OCI-LY1 (cell line): ENCODE data around the gene ZFPM1.

Experiments
- H2AFZ ChIP-seq: fragments of 200-600 bp; sonication (generic), shearing (Covaris generic); 2 replicates; pipeline ENCODE4 v1.6.0; 2014; ENCODE audit warnings: antibody characterized with exemption, mild to moderate bottlenecking, low read length
- H3F3A ChIP-seq: fragments of 200-600 bp; sonication (generic), shearing (Covaris generic); 2 replicates; pipeline ENCODE4 v1.6.0; 2014; ENCODE audit warnings: mild to moderate bottlenecking, antibody characterized with exemption, low read length, moderate library complexity; ENCODE audit not compliant: insufficient read depth
- H3K27ac ChIP-seq: fragments of 200-600 bp; sonication (generic); 2 replicates; pipeline ENCODE4 v1.5.1; 2014; ENCODE audit warnings: low read length, mixed run types, mild to moderate bottlenecking, low read depth; ENCODE audit not compliant: poor library complexity, severe bottlenecking
- H3K27me3 ChIP-seq: fragments of 200-600 bp; sonication (generic); 2 replicates; pipeline ENCODE4 v1.6.0; 2014; ENCODE audit warnings: antibody characterized with exemption, mild to moderate bottlenecking, low read length, moderate library complexity; ENCODE audit not compliant: insufficient read depth
- H3K36me3 ChIP-seq: fragments of 200-600 bp; sonication (generic); 2 replicates; pipeline ENCODE4 v1.6.1; 2014; ENCODE audit warnings: mild to moderate bottlenecking, antibody characterized with exemption, low read length, moderate library complexity, mixed read lengths; ENCODE audit not compliant: insufficient read depth
- H3K4me1 ChIP-seq: fragments of 200-600 bp; sonication (generic); 2 replicates; pipeline ENCODE4 v1.5.1; 2014; ENCODE audit warnings: mild to moderate bottlenecking, low read length, moderate library complexity; ENCODE audit not compliant: insufficient read depth, severe bottlenecking
- H3K4me2 ChIP-seq: fragments of 200-600 bp; sonication (generic), shearing (Covaris generic); 2 replicates; pipeline ENCODE4 v1.6.1; 2014; ENCODE audit warnings: low read length
- H3K4me3 ChIP-seq: fragments of 200-600 bp; sonication (generic); 2 replicates; pipeline ENCODE4 v1.5.1; 2014; ENCODE audit warnings: low read length, low read depth, mild to moderate bottlenecking, mixed read lengths; ENCODE audit not compliant: poor library complexity, severe bottlenecking
- H3K79me2 ChIP-seq: fragments of 200-600 bp; shearing (Covaris generic); 2 replicates; pipeline ENCODE4 v1.6.1; 2016; ENCODE audit warnings: mixed run types, low read length, mixed read lengths; ENCODE audit not compliant: insufficient read depth
- H3K9ac ChIP-seq: fragments of 200-600 bp; sonication (generic), shearing (Covaris generic); 2 replicates; pipeline ENCODE4 v1.6.1; 2014; ENCODE audit warnings: mild to moderate bottlenecking, low read length, mixed read lengths
- H3K9me2 ChIP-seq: fragments of 200-600 bp; sonication (generic), shearing (Covaris generic); 2 replicates; pipeline ENCODE4 v1.6.1; 2014; ENCODE audit warnings: low read depth, mild to moderate bottlenecking, low read length, mixed read lengths
- H3K9me3 ChIP-seq: fragments of 200-600 bp; shearing (Covaris generic); 2 replicates; pipeline ENCODE4 v1.6.1; 2014; ENCODE audit warnings: low read length, mixed read lengths
- H4K20me1 ChIP-seq: fragments of 200-600 bp; sonication (generic), shearing (Covaris generic); 2 replicates; pipeline ENCODE4 v1.6.0; 2016; ENCODE audit warnings: mild to moderate bottlenecking, low read length; ENCODE audit not compliant: insufficient read depth
- EZH2 ChIP-seq: fragments of 200-600 bp; sonication (generic), shearing (Covaris generic); IDR thresholded peaks from 2 replicates; pipeline ENCODE4 v1.8.0; 2017; ENCODE audit warnings: borderline replicate concordance, mixed run types, mild to moderate bottlenecking, antibody characterized with exemption, low read length, moderate library complexity, mixed read lengths
- TF ChIP-seq, protein P1 (sequence below): fragments of 200-600 bp; sonication (generic), shearing (Covaris generic); IDR thresholded peaks from 2 replicates; pipeline ENCODE4 v1.5.1; 2017; ENCODE audit warnings: mild to moderate bottlenecking, antibody characterized with exemption, low read length, moderate library complexity, mixed read lengths

Gene ZFPM1

DNA sequence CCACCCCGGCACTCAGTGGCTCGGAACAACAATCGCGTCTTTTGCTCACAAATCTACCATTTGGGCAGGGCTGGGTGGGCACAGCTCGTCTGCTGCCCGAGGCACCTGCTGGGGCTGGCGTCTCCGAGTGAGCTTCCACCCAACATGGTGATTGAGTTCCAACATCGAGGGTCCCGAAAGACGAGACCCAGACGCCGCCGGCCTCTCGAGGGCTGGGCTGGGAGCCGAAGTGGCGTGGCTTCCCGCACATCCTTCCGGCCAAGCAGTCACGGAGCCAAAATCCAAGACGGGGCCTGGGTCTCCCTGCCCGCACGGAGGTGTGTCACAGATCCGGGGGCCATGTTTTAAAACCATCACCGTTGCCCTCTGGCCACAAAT is 7.5 kb upstream of the ZFPM1 start:
- Histone ChIP-seq H3K9me3 (no peaks in the 10 kb centered on the region), H3K4me1 (no peaks in the 10 kb centered on the region), H3K36me3 (no peaks in the 10 kb centered on the region), H3K79me2 (no peaks in the 10 kb centered on the region), H3F3A (no peaks in the 10 kb centered on the region), H3K9me2 (no peaks in the 10 kb centered on the region), H3K4me3 (no peak overlapping the region), H3K27me3 (no peaks in the 10 kb centered on the region; the same call in 1 of the 2 replicates), H4K20me1 (no peaks in the 10 kb centered on the region), H3K9ac (no peak overlapping the region), H3K4me2 (no peak overlapping the region), H3K27ac (no peak overlapping the region), H2AFZ (no peak overlapping the region)
- no peak for TF ChIP-seq EZH2
- TF ChIP-seq, protein P1, sequence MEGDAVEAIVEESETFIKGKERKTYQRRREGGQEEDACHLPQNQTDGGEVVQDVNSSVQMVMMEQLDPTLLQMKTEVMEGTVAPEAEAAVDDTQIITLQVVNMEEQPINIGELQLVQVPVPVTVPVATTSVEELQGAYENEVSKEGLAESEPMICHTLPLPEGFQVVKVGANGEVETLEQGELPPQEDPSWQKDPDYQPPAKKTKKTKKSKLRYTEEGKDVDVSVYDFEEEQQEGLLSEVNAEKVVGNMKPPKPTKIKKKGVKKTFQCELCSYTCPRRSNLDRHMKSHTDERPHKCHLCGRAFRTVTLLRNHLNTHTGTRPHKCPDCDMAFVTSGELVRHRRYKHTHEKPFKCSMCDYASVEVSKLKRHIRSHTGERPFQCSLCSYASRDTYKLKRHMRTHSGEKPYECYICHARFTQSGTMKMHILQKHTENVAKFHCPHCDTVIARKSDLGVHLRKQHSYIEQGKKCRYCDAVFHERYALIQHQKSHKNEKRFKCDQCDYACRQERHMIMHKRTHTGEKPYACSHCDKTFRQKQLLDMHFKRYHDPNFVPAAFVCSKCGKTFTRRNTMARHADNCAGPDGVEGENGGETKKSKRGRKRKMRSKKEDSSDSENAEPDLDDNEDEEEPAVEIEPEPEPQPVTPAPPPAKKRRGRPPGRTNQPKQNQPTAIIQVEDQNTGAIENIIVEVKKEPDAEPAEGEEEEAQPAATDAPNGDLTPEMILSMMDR = no peak

DNA sequence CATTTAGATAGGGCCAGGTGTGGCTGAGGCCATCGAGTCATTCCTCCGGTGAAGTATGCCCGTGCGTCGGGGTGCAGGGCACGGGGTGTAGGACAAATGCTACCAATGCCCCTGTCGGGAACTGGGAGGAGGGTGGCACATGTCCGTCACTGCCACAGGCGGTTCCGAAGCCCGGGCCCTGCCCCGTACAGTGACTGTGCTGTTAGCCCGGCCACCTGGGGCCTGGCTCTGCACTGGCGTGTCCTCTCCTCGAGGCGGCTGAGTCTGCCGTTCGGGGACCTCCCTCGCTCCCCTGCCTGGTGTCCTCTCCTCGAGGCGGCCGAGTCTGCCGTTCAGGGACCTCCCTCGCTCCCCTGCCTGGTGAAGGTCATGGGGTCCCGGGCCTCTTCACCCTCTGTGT is 7.0 kb upstream of the ZFPM1 start:
- Histone ChIP-seq H3K36me3 (no peaks in the 10 kb centered on the region), H3K9me3 (no peaks in the 10 kb centered on the region), H3K4me1 (no peaks in the 10 kb centered on the region), H3K9me2 (no peaks in the 10 kb centered on the region), H3K9ac (no peak overlapping the region), H3F3A (no peaks in the 10 kb centered on the region), H2AFZ (no peak overlapping the region), H3K79me2 (no peaks in the 10 kb centered on the region), H3K27me3 (no peaks in the 10 kb centered on the region; the same call in 1 of the 2 replicates), H4K20me1 (no peaks in the 10 kb centered on the region), H3K4me2 (no peak overlapping the region), H3K4me3 (no peak overlapping the region), H3K27ac (no peak overlapping the region)
- TF ChIP-seq EZH2 = no peak

DNA sequence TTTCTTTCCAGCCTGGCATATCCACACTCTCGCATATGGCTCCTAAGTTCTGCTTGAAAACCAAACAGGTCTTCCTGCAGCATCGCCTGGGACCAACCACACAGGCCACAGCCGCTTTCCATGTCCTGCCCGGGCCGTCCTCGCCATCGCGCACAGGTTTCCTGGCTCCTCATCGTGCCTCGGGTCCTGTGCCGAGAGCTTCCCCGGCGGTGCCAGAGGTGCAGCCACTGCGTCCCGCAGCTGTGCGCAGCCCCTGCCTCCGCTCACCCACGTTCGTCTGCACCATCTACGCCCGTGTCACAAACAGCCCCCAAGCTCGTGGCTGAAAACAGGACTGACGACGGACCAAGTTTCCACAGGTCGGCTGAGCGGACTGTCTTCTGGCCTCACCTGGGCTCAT is 6.3 kb upstream of the ZFPM1 start:
- Histone ChIP-seq H3K9me3 (no peaks in the 10 kb centered on the region), H3K9ac (no peak overlapping the region), H3K27ac (no peak overlapping the region), H3K4me3 (no peak overlapping the region), H3K4me1 (no peaks in the 10 kb centered on the region), H2AFZ (no peak overlapping the region), H4K20me1 (no peaks in the 10 kb centered on the region), H3F3A (no peaks in the 10 kb centered on the region), H3K4me2 (no peak overlapping the region), H3K36me3 (no peaks in the 10 kb centered on the region), H3K9me2 (no peaks in the 10 kb centered on the region), H3K79me2 (no peaks in the 10 kb centered on the region), H3K27me3 (no peaks in the 10 kb centered on the region; the same call in 1 of the 2 replicates)
- TF ChIP-seq, protein P1 = no peak
- no peak for TF ChIP-seq EZH2

DNA sequence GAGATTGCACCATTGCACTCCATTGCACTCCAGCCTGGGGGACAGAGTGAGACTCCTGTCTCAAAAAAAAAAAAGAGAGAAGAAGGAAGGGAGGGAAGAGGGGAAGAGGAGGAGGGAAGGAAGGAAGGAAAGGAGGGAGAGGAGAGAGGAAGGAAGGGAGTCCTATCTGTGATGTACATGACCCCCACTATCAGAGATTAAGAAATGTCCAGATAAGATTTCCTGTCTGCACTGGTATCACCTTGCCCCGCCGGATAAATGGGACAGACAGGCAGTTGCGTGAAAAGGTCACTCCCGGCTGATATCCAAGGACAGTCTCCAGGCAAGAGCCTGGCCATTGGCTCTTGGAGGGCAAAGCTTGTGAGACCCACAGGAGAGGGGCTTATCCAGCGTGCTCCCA is 5.2 kb upstream of the ZFPM1 start:
- H3K36me3 ChIP-seq = no peaks in the 10 kb centered on the region
- no peaks in the 10 kb centered on the region for H3F3A ChIP-seq
- no peaks in the 10 kb centered on the region for H3K9me3 ChIP-seq
- no peak overlapping the region for H3K4me2 ChIP-seq
- no peak for TF ChIP-seq EZH2
- TF ChIP-seq, protein P1 = no peak
- H3K4me3 ChIP-seq = no peak overlapping the region
- no peak overlapping the region for H2AFZ ChIP-seq
- no peaks in the 10 kb centered on the region for H3K9me2 ChIP-seq
- no peaks in the 10 kb centered on the region for H3K4me1 ChIP-seq
- H3K9ac ChIP-seq = no peak overlapping the region
- H3K27me3 ChIP-seq = no peaks in the 10 kb centered on the region; the same call in 1 of the 2 replicates
- H3K79me2 ChIP-seq = no peaks in the 10 kb centered on the region
- H3K27ac ChIP-seq = no peak overlapping the region
- H4K20me1 ChIP-seq = no peaks in the 10 kb centered on the region
